Lung (tissue), 12 donors: ENCODE data around the gene ZSWIM1. TPM values are rescaled to one million over a fixed set of nuclear protein-coding genes. Genes with fewer than 3 reads are reported as not detected.
A peak's percentile ranks its signal among the peaks of the same experiment; 100 is the strongest.

Experiments
- ATAC-seq: fragments of 200-7000 bp; cut with Tn5 transposase; one replicate; pipeline ENCODE4 v1.9.1; 2020; ENCODE audit warnings: moderate number of reproducible peaks; ENCODE audit not compliant: insufficient read depth, low FRiP score
- DNase-seq, 3 donors: peaks; one replicate each; pipeline ENCODE4 v3.0.0-alpha.2; 2013 to 2017
- H3K27ac ChIP-seq, 2 donors: one replicate each; pipeline ENCODE4 v1.5.1; 2013; ENCODE audit warnings: mild to moderate bottlenecking in 2 of 2, moderate library complexity in 2 of 2, control low read depth in 1 of 2, inconsistent platforms in 1 of 2, low read depth in 1 of 2, low read length in 1 of 2
- H3K27me3 ChIP-seq, 3 donors: one replicate each; pipeline ENCODE4 v1.5.1; 2013; ENCODE audit warnings: low read length in 2 of 3; ENCODE audit not compliant: control insufficient read depth in 3 of 3, insufficient read depth in 3 of 3
- H3K36me3 ChIP-seq, 4 donors: one replicate each; pipeline ENCODE4 v1.5.1; 2013; ENCODE audit warnings: low read length in 4 of 4, mild to moderate bottlenecking in 1 of 4, moderate library complexity in 1 of 4; ENCODE audit not compliant: control insufficient read depth in 4 of 4, insufficient read depth in 4 of 4
- H3K4me1 ChIP-seq, 5 donors: one replicate each; pipeline ENCODE4 v1.5.1; 2013; ENCODE audit warnings: low read length in 5 of 5, mild to moderate bottlenecking in 2 of 5, moderate library complexity in 1 of 5; ENCODE audit not compliant: control insufficient read depth in 5 of 5, insufficient read depth in 5 of 5
- H3K4me3 ChIP-seq: one replicate; pipeline ENCODE4 v1.5.1; 2013; ENCODE audit warnings: mild to moderate bottlenecking, control low read depth, moderate library complexity
- H3K9ac ChIP-seq, 2 donors: one replicate each; pipeline ENCODE4 v1.5.1; 2013; ENCODE audit warnings: low read length in 2 of 2, control low read depth in 1 of 2; ENCODE audit not compliant: insufficient read depth in 1 of 2
- H3K9me3 ChIP-seq, 4 donors: one replicate each; pipeline ENCODE4 v1.5.1; 2013; ENCODE audit warnings: low read length in 3 of 4, mild to moderate bottlenecking in 1 of 4, moderate library complexity in 1 of 4; ENCODE audit not compliant: control insufficient read depth in 4 of 4, insufficient read depth in 3 of 4
- CTCF ChIP-seq: IDR thresholded peaks from 2 replicates; pipeline ENCODE4 v1.5.1; 2012; ENCODE audit warnings: mild to moderate bottlenecking; ENCODE audit errors: control extremely low read depth, extremely low read depth
- WGBS, 2 donors: extraction: QIAGEN DNeasy Blood & Tissue Kit; methylation state at CpG; one replicate each; pipeline ENCODE4 v1.1.7; 2013; 5-methylcytosine and 5-hydroxymethylcytosine counted together
- polyA plus RNA-seq, 2 donors: library from polyadenylated mRNA; stranded (reverse); fragments of 200-250 nt; gene quantifications; one replicate each; pipeline ENCODE4 v1.2.1, GENCODE V29; 2013
- total RNA-seq, 2 donors: library from RNA; depleted of rRNA in 1 of 2; stranded (reverse); fragments of >200 nt in 1 of 2; gene quantifications; one replicate each; pipeline ENCODE4 v1.2.1, GENCODE V29; 2014 to 2021
- donor health status: control.
- donor health status: control.
- donor health status: Bipolar disorder and iron deficiency.
- donor health status: healthy.
- donor health status: DM: yes; HTN: yes; CAD: no.

Gene ZSWIM1
- total and polyA plus RNA-seq, 4 donors, result 3.7 to 11.1 (median 5.2) TPM

GRCh38 chr20:45913116-45913515, 32.1 kb downstream of the ZSWIM1 start:
- 49 to 59% methylated on average over 5 of the region's 5 CpGs for WGBS, 2 donors

GRCh38 chr20:45917790-45918141, 36.7 kb downstream of the ZSWIM1 start:
- no peak for TF ChIP-seq CTCF
- Histone ChIP-seq H3K36me3 (no peaks in the 10 kb centered on the region), H3K4me3 (no peak overlapping the region), H3K4me1 (peaks cover 0 to 22% (median 19%) of the 10 kb centered on the region in 5 donors), H3K9ac (no peak overlapping the region), H3K27me3 (no peaks in the 10 kb centered on the region), H3K27ac (peak overlapping the region in 1 of 2 donors; percentile 23), H3K9me3 (no peaks in the 10 kb centered on the region)
- DNase-seq, result peak in 1 of 3 donors; percentile 27
- ATAC-seq, result no peak
- WGBS, 2 donors, result 63 to 86% methylated on average over 5 of the region's 5 CpGs

More at GRCh38 chr20:45913116-45913515, 32.1 kb downstream of the ZSWIM1 start:
- DNase-seq, result no peak
- Histone ChIP-seq H3K27me3 (no peaks in the 10 kb centered on the region), H3K4me3 (no peak overlapping the region), H3K9me3 (no peaks in the 10 kb centered on the region), H3K9ac (no peak overlapping the region), H3K27ac (no peak overlapping the region), H3K36me3 (no peaks in the 10 kb centered on the region), H3K4me1 (peaks cover 0 to 15% (median 4%) of the 10 kb centered on the region in 5 donors)
- TF ChIP-seq CTCF, result no peak
- no peak for ATAC-seq

- no peak for ATAC-seq
- H3K27me3 ChIP-seq, result no peaks in the 10 kb centered on the region
- no peak overlapping the region for H3K4me3 ChIP-seq
- no peaks in the 10 kb centered on the region for H3K9me3 ChIP-seq
- WGBS, 2 donors, result 61 to 76% methylated on average over 5 of the region's 5 CpGs
- peaks cover 0 to 22% (median 20%) of the 10 kb centered on the region in 5 donors for H3K4me1 ChIP-seq
- H3K36me3 ChIP-seq, result no peaks in the 10 kb centered on the region
- peak overlapping the region in 1 of 2 donors; percentile 30 for H3K9ac ChIP-seq
- peak overlapping the region; percentile 28 to 78 for H3K27ac ChIP-seq
- no peak for TF ChIP-seq CTCF
- peak in 2 of 3 donors; percentile 34 to 41 for DNase-seq
Measured at GRCh38 chr20:45918182-45918737, 37.2 kb downstream of the ZSWIM1 start.
